ENCODE data around the gene S100A10.

The S100A10 gene

DNA sequence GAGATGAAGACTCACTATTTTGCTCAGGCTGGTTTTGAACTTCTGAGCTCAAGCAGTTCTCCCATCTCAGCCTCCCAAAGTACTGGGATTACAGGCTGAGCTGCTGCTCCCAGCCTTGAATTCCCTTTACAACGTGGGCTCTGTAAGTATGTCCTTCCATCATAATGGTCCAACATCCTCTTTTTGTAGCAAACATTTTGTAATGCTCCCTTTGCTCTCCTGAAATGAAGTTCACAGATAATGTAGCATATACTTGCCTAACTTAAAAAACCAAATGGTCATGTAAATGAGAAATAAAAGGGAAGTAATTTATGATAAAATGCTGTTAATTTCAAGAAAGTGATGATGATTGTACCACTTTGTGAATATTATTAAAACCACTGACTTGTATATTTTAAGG is 53.9 kb downstream of the S100A10 start:
- no peak for DNase-seq (ENCODE audit: insufficient read length, low spot score)
- TF ChIP-seq, protein P1, sequence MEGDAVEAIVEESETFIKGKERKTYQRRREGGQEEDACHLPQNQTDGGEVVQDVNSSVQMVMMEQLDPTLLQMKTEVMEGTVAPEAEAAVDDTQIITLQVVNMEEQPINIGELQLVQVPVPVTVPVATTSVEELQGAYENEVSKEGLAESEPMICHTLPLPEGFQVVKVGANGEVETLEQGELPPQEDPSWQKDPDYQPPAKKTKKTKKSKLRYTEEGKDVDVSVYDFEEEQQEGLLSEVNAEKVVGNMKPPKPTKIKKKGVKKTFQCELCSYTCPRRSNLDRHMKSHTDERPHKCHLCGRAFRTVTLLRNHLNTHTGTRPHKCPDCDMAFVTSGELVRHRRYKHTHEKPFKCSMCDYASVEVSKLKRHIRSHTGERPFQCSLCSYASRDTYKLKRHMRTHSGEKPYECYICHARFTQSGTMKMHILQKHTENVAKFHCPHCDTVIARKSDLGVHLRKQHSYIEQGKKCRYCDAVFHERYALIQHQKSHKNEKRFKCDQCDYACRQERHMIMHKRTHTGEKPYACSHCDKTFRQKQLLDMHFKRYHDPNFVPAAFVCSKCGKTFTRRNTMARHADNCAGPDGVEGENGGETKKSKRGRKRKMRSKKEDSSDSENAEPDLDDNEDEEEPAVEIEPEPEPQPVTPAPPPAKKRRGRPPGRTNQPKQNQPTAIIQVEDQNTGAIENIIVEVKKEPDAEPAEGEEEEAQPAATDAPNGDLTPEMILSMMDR (IDR thresholded peaks at IDR 0.05; ENCODE audit: insufficient read depth, missing control alignments): no peak
- no peak for FAIRE-seq

GRCh38 chr1:151939141-151939540 is 54.5 kb downstream of the S100A10 start:
- DNase-seq (ENCODE audit: insufficient read length, low spot score) (no peak), FAIRE-seq (no peak)
- TF ChIP-seq, protein P1 (IDR thresholded peaks at IDR 0.05; ENCODE audit: insufficient read depth, missing control alignments): no peak

DNA sequence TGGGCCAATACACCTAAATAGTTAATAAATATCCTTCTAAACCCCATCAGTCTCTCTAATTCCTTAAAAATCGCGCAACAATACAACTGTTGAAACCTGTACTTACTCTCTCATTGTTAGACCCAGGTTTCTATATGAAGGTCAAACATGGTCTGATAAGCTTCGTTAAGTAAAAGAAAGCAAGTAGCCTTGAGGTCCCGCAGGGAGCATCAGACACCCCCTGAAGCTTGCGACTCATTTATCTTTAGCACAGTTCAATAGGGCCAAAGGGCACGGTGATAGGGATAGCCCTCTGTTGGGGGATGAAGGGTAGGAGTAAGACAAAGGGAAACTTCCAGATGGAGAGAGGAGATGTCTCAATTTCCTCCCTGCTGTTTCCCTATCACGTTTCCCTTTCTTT is 57.0 kb downstream of the S100A10 start:
- TF ChIP-seq, protein P1 (IDR thresholded peaks at IDR 0.05; ENCODE audit: insufficient read depth, missing control alignments): no peak
- FAIRE-seq: no peak
- DNase-seq (ENCODE audit: insufficient read length, low spot score): no peak

DNA sequence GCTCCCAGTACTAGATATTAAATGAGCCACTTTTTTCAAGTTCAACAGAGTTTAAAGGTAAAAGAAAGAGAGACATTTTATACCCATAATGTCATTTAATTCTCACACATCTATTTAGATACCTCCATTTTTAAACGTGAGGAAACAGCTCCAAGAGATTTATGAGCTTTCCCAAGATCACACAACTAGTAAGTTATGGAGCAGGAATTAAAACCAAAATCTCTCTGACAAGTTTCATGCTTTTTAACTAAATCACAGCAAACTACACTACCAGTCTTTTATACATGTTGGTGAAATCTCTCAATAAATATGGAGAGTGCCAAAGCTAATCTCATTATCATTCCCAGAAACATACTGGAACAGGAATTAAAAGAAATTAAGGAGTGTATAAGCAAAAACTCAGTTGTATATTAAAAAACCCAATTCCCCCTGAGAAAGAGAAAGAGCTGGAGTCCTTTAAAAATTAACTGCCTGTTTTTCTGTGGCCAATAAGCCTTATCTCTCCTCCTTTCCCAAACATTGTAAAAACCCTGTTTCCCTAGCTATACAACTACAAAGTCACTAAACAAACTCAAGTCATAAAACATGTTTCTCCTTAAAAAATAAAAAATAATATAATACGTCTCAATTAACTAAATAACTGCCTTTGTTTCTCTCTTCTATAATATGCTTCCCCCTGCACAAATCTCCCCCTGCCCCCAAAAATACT is 57.6 kb downstream of the S100A10 start:
- DNase-seq (ENCODE audit: insufficient read length, low spot score): no peak
- FAIRE-seq: no peak
- TF ChIP-seq, protein P1 (IDR thresholded peaks at IDR 0.05; ENCODE audit: insufficient read depth, missing control alignments): no peak

DNA sequence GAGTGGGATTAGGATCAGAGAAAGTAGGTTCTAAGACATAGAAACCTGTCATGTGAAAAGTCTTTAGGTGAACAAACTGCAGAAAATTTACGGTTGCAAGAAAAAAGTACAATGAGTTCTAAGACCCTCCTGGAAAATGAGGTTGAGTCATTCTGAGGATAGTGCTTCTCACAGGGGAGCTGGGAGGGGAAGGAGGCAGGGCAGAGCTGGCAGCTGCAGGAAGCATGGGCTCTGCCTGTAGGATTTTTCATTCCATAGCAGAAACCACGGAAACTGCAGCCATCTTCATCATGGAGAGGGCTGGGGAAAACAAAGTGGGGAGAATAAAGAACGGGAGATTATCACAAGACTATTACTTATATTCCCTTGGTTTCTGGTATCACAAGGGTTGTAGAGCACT is 58.5 kb downstream of the S100A10 start:
- TF ChIP-seq, protein P1 (IDR thresholded peaks at IDR 0.05; ENCODE audit: insufficient read depth, missing control alignments): no peak
- FAIRE-seq (no peak), DNase-seq (ENCODE audit: insufficient read length, low spot score) (no peak)

- TF ChIP-seq, protein P1 (IDR thresholded peaks at IDR 0.05; ENCODE audit: insufficient read depth, missing control alignments): peak; percentile 95
- FAIRE-seq (no peak), DNase-seq (ENCODE audit: insufficient read length, low spot score) (no peak)
Observed at GRCh38 chr1:151934048-151934493, 59.6 kb downstream of the S100A10 start.

All from D721Med (cell line).